Caki2 (cell line): ENCODE data around the gene PHF13. TPM values are rescaled to one million over a fixed set of nuclear protein-coding genes. Genes with fewer than 3 reads are reported as not detected.

ENCODE experiments used
- DNase-seq: peaks from one replicate; pipeline ENCODE4 v3.0.0-alpha.2; 2015; ENCODE audit warnings: low read depth
- in situ Hi-C: cut with HindIII; loops from 2 replicates; pipeline ENCODE4 v1.10.0; 2016; ENCODE audit warnings: low sequenced_read_pairs, low pct_unique_long_range_greater_than_20kb, mixed read lengths
- total RNA-seq: library from RNA; depleted of rRNA; stranded (reverse); fragments of >200 nt; shearing (Covaris generic); gene quantifications from 2 replicates; pipeline ENCODE4 v1.2.3, GENCODE V29; 2014; ENCODE audit warnings: low replicate concordance

Gene PHF13
- total RNA-seq, 1 experiment from 2014 or later: 11.0 TPM

GRCh38 chr1:6585081-6585722 lies 28.3 kb upstream of the PHF13 start:
- in situ Hi-C loops: no loop called here
- no peak for DNase-seq

GRCh38 chr1:6585841-6586240 lies 27.7 kb upstream of the PHF13 start:
- in situ Hi-C loops: no loop called here
- DNase-seq: no peak

GRCh38 chr1:6586404-6586816 lies 27.1 kb upstream of the PHF13 start:
- no peak for DNase-seq
- in situ Hi-C loops: no loop called here

- DNase-seq: no peak
- in situ Hi-C loops: no loop called here
These were observed 26.1 kb upstream of the PHF13 start for GRCh38 chr1:6587261-6588005.

GRCh38 chr1:6588128-6588892 lies 25.2 kb upstream of the PHF13 start:
- in situ Hi-C loops: no loop called here
- DNase-seq: no peak

- DNase-seq: no peak
- in situ Hi-C loops: no loop called here
These were observed 24.5 kb upstream of the PHF13 start for GRCh38 chr1:6588893-6589520.

GRCh38 chr1:6590046-6590445 lies 23.5 kb upstream of the PHF13 start:
- in situ Hi-C loops: no loop called here
- DNase-seq: no peak

GRCh38 chr1:6591222-6591621 lies 22.3 kb upstream of the PHF13 start:
- in situ Hi-C loops: no loop called here
- no peak for DNase-seq

- no peak for DNase-seq
- in situ Hi-C loops: no loop called here
These were observed 21.9 kb upstream of the PHF13 start for GRCh38 chr1:6591644-6592043.

- DNase-seq: no peak
These were observed 21.1 kb upstream of the PHF13 start for GRCh38 chr1:6592441-6592840.

GRCh38 chr1:6592865-6593593 lies 20.5 kb upstream of the PHF13 start:
- in situ Hi-C loops: no loop called here
- no peak for DNase-seq

More at GRCh38 chr1:6592441-6592840, 21.1 kb upstream of the PHF13 start:
- in situ Hi-C loops: no loop called here

GRCh38 chr1:6593810-6594209 lies 19.7 kb upstream of the PHF13 start:
- in situ Hi-C loops: no loop called here
- no peak for DNase-seq

- DNase-seq: no peak
- in situ Hi-C loops: no loop called here
These were observed 18.4 kb upstream of the PHF13 start for GRCh38 chr1:6594977-6595740.

GRCh38 chr1:6596351-6596750 lies 17.2 kb upstream of the PHF13 start:
- in situ Hi-C loops: no loop called here
- no peak for DNase-seq

- in situ Hi-C loops: no loop called here
- no peak for DNase-seq
These were observed 16.4 kb upstream of the PHF13 start for GRCh38 chr1:6596886-6597776.

GRCh38 chr1:6597777-6598131 lies 15.8 kb upstream of the PHF13 start:
- in situ Hi-C loops: no loop called here
- no peak for DNase-seq
